HG02610 (cell line): ENCODE measurements around the gene ATG12.
"Not testable (repeated sequence)": the region's sequence is repeated elsewhere in the genome, so short reads cannot be mapped to it uniquely, and the experiment has no call there.

ENCODE experiments used
- ATAC-seq: cut with Tn5 transposase; IDR thresholded peaks from one replicate; pipeline ENCODE4 v1.9.1; 2021; ENCODE audit warnings: mild to moderate bottlenecking, moderate library complexity; ENCODE audit not compliant: unreplicated experiment

The ATG12 gene

DNA sequence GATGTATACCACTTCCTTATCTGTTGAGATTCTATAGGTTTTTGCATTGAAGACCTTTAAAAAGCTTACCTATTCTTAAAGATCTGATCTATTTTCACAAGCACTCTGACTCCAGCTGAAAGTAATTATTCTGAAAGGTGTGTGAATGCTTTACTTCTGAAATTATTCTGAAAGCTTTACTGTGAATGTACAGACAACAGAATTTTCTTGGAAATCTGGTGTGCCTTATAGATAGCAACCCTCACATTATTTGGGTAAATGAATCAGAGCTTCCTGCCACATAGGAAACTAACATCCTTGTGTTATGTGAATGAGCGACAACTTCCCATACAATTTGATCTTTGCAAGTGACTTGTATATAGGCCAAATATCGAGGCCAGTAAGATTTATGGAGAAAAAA lies 31.4 kb downstream of the ATG12 start:
- no peak for ATAC-seq

GRCh38 chr5:115808066-115808465 lies 33.3 kb downstream of the ATG12 start:
- ATAC-seq = not testable (repeated sequence)

- no peak for ATAC-seq
Observed at GRCh38 chr5:115807654-115808052, 33.7 kb downstream of the ATG12 start.

DNA sequence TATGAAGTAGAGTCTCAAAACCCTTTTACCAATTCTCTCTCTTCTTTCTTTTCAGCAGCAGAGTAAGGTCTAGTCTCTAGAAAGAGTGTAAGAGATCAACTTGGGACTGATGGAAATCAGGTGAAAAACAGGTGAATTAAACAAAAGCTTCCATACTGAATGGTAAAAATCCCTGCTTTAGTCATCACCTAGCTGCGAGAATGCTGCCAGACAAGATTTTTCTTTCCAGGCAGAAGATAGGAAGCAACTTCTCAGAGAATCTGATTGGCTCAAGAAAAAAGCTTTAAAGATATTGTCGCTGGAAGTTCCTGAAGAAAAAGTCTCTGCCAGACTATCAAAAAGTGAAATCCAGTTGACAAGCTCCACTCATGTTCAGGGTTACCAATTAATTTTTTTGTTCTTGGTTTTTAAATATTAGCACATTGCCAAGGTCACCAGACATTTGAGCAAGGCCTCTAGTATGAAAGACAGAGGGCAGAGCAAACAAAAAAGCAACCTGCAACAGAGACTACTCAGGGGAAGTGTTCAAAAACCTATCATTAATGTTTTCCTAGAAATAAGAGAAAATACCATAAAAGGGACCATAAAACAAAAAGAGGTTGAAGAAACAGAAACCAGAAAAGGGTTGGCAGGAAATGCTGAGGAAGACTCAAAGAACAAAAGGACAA lies 34.2 kb downstream of the ATG12 start:
- ATAC-seq = no peak

DNA sequence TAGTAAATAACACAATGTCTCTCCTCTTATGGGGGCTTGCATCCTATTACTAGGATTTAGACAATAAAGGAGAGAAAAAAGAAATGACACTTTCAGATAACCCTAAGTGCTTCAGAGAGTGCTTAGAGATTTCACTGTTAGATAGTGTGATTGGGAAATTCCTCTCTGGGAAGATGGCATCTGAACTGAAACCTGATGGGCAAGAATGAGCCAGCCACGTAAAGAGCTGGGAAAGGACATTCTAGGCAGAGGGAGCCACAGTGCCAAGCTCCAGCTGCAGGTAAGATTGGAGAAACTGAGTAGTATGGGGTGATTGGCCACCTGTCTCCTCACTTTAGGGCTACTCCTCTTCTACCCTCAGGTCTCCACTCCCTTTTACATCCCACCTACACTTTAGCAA lies 39.4 kb downstream of the ATG12 start:
- ATAC-seq = no peak

GRCh38 chr5:115801152-115801551 lies 40.2 kb downstream of the ATG12 start:
- ATAC-seq = no peak

GRCh38 chr5:115800108-115800507 lies 41.3 kb downstream of the ATG12 start:
- no peak for ATAC-seq

DNA sequence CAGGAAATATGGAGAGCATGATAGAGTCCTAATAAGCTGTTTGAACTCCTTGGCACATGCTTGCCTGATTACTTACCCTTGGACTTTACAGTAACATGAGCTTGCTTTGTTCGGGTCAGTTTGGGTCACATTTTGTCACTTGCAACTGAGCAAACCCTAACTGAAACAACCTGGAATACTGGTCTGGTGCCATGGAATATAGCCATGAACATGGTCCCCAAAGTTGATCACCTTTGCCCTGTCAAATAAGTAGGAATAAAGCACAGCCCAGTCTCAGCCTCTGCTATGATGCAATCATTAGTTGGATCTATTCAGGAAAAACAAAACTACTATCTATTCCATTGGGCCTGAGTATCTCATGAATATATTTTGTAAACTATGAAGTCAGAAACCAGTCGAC lies 43.1 kb downstream of the ATG12 start:
- ATAC-seq = no peak

GRCh38 chr5:115796656-115797055 lies 44.7 kb downstream of the ATG12 start:
- ATAC-seq = no peak

DNA sequence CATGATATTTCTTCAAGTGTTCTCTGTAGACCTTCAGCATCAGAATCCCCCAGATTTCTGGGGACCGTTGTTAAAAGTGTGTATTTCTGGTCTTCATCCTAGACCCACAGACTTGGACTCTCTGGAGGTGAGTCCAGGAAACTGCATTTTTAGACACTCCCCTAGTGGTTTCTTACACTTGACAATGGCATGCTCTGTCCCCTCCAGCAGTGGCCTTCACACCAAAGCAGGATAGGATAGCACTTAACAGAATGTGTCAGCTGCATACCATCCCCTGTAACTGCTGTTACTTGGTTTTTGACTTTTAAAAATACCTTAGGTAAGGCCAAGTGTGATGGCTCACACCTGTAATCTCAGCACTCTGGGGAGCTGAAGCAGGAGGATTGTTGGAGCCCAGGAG lies 45.7 kb downstream of the ATG12 start:
- no peak for ATAC-seq

DNA sequence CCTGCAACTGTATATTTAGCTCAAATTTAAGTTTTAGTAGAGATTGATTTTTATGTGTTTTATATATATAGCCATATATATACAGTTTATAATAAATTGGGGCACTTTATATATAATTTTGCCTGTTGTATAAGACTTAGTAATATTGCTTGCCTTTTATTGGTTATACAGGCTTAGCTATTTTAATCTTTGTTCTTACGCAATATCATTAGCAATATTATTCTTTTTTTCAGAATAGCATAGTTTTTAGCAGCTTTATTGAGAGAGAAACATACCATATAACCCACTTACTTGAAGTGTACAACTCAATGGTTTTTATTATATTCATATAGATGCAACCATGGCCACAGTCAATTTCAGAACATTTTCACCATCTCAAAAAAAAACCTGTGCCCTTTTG lies 52.9 kb downstream of the ATG12 start:
- ATAC-seq = no peak

DNA sequence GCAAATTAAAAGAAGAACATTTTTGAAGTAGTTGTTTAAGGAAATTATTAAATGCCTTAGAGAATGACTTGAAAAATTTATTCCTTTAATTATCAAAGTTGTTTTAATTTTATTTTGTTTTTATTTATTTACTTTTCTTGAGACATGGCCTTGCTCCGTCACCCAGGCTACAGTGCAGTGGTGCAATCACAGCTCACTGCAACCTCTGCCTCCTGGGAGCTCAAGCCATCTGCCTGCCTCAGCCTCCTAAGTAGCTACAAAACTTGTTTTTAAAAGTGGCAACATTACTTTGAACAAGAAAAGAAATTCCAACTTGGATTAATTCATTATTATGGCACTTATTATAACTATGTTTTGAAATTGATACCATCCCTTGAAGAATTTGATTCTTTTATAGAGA lies 53.9 kb downstream of the ATG12 start:
- ATAC-seq = no peak

DNA sequence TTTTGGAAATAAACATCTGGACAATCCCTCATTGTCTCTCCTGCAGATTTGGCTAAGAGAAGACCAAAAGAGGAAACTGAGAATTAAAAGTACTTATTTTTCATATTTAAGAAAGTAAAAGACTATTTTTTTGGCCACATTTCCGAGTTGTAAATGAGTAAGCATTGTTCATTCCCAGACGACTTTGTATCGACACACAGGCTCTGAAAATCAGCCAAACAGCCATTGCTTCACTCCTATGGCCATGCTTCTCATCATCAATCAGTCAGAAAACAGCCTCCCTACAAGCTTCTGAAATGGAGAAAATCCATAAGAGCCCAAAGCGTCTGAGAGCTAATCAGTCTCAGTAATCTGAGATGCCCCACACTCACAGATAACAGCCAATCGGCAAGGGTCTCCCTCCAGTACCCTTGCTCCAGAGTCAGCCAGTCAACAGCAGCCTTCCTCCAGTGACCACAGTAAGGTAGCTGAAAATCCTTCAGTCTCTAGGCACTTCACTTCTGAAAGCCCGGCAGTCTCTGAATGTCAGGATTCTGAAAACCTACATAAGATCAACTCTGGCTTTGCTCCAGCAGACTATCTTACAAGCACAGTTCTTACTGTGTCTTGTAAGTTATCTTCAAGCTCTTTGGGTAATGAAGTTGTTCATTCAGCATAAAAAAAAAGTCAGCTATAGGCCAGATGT lies 55.8 kb downstream of the ATG12 start:
- no peak for ATAC-seq

GRCh38 chr5:115778417-115778816 lies 62.9 kb downstream of the ATG12 start:
- ATAC-seq = no peak
